NCI-H146 (cell line): ENCODE measurements around the gene KRTAP17-1.

Experiments used
- DNase-seq: peaks from one replicate; lab custom pipeline; 2025; lab: John Stamatoyannopoulos, UW

KRTAP17-1 gene

DNA sequence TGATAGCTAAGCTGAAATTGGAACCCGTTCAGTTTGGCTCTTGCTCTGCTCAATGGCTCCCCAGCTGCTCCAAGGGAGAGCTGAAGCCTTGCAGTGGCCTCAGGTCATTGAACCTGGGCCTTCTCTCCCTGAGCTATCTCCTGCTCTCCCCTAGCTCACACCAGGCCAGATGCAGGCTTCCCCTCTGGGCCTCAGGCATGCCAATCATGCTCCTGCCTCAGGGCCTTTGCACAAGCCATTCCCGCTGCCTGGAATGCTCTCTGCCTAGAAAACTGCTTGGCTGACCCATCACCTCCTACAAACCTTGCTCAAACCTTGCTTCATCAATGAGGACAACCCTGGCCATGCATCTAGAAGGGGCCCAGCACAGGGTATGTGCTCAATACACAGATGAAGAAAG lies 16.7 kb upstream of the KRTAP17-1 start:
- no peak for DNase-seq

DNA sequence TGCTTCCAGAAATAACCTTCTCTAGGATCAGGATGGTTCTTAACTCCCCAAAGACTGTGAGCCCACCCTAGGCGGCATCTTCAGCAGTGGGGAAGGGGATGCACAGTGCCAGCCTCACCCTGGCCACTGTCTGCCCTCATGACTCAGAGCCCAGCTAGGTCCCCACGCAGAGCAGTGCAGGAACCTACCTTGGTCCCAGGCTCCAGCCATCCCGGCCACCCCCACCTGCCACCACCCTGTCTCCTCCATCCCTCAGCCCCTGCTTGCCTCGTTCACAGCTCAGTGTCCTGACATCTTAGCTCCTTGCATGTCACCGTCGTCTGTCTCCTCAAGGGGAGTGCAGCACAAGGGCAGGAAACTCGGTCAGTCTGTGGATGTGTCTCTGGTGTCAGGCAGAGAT lies 16.1 kb upstream of the KRTAP17-1 start:
- no peak for DNase-seq

GRCh38 chr17:41329279-41329948 lies 13.9 kb upstream of the KRTAP17-1 start:
- peak; percentile 41 for DNase-seq

DNA sequence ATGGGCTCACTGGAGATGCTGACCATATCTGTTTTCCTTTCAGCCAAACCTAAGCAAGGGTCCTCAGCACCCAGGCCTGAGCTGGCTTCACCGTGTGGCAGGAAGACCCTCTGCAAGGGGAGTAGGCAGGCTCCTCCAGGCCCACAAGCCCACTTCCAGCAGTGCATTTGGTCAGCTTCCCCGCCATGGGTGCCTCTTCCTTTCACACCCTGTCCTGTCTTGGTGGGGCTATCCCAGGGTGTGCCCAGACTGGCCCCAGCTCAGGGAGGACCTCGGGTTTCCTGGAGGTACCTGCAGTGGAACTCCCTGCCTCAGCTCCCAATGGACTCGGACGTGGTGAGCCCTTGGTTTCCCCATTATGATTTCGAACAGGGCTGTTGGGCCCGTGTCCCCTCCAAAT lies 12.7 kb upstream of the KRTAP17-1 start:
- no peak for DNase-seq

DNA sequence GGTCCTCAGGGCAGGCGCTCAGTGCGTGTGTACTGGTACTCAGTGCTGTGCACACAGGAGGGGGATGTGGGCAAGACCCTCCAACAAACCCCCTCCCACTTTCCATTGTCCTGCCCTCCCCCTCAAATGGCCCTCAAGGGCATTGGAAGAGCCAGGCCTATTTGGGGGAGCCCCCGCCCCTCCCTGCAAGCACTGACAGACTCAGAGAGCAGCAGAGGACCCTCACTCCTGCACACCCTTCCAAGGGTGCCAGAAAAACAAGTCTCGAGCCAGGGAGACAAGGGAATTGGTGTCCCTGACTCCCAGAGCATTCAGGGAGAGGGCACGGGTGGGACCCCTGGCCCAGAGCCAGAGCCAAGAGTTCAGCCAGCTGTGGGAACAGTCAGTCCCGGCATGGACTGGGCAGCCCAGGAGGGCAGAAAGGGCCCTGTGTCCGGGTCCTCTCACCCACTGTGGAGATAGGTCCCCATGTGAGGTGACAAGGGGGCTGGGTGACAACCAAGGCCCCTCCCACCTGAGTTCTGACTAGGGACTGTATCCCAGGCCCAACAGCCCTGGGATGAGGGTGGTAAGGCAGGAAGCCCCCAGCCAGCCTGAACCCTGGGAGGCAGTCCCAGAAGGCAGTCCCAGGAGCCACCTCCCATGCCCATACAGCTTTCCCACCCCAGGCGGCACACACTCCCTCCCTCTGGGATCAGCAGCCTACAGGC lies 12.1 kb upstream of the KRTAP17-1 start:
- no peak for DNase-seq

DNA sequence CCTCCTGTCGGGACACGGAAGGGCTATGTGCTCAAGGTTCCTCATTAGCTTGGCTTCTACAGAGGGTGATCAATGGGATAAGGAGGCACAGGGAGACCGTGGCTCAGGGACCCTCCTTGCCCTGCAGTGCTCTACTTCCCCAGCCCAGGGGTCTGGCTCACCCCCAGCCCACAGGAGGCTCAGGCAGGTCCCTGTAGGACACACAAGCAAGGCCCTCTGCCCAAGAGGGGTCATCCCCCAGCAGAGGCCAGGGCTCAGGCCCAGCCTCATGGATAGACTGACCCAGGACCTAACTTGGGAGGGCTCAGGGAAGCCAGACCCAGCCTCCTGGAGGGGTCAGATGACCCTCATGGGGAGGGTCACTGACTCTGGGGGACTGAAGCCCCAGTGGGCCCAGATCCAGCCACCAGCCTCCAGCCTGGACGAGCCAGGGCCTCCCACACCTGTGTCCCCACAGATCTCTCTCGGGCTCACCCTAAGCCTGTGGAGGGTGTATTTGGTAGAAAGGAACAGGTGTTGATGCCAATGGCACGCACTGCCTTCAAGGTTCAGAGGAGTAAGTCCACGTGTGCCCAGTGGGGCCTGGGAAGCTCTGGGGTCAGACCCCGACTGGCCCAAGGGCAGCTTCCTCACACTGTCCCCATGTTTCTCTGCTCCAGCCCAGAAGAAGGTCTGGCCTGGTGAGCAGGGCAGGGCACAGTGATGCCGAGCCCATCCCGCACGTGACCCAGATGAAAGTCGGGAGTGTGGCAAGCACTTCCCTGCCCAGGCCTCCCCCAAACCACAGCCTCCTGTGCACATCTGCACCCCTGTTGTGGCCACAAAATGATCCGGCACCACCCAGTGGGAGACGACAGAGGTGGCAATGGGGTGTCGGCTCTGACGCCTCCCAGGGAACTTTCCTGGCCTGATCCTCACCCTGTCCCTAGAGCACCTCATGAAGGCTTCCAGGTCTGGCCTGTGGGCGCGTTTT lies 10.9 kb upstream of the KRTAP17-1 start:
- no peak for DNase-seq

DNA sequence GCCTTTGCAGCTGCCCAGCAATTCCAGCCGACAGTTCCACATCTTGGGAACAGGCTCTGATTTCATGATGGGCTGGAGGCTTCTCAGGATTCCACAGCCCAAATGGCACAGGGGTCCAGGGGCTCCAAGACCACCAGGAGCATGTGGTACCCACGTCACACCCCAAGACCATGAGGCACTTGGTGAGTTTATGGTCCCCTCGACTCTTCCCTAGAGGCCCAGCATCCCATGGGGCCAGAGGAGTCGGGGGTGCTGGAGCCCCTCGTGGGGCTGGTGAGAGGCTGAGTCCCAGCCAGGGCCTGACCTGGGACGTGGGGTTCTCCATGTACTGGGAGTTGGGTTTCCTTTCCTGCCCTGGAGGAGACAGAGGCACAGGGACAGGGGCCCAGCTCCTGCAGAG lies 10.1 kb upstream of the KRTAP17-1 start:
- no peak for DNase-seq

DNA sequence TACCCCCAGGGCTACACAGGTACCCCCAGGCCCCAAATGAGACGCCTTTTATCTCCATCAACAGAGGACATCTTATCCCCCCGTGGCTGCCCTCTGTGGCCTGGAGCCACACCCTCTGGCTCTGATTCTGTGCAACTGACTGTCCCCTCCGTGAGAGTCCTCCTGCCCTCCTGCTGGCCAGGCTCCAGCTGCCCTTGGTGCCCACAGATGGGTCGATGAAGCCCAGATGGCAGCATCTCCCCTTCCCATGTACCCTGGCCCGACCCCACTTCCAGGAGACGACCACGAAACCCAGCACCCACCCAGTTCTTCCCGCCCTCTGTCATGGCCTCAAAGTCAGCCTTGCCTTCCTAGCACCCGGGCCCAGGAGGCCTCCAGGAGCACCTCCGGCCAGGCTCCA lies 9.6 kb upstream of the KRTAP17-1 start:
- no peak for DNase-seq

DNA sequence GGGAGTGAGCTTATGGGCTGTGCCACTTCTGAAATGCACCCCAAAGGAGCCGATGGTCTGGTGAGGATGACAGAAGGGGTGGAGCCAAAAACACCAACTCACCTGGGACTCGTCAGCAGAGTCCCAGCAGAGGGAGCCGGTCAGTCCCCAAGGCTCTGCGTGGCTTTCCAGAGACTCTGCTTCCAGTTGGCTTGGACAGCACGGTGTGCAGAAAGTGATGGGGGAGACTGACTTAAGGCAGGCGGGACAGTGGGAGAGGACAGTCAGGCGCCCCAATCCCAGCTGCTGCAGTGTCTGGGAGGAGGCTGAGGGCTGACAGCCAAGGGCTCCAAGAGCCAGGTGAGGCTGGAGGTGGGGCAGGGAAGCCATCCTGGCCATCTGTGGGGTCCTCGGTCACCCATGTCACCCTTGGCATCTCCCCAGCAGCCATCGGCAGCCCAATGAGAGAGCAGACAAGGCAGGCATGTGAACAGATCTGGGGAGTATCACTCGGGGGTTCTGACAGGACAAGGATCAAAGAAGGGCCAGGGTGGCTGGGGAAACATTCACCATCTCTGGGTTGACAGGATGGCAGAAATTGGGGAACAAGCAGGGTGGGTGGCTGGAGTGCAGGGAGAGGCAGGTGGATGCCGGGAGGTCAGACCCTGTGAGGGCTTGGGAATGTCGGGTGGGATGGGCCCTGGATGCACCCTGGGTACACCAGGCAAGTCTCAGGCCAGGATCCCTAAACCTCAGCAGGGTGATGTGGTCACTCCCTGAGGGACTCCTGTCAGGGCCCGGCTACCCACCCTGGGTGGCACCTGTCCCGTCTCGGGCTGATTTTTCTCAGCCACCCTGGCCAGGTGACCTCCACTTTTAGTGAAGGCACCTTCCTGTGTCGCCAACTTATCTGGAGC lies 8.9 kb upstream of the KRTAP17-1 start:
- peak; percentile 14 for DNase-seq

DNA sequence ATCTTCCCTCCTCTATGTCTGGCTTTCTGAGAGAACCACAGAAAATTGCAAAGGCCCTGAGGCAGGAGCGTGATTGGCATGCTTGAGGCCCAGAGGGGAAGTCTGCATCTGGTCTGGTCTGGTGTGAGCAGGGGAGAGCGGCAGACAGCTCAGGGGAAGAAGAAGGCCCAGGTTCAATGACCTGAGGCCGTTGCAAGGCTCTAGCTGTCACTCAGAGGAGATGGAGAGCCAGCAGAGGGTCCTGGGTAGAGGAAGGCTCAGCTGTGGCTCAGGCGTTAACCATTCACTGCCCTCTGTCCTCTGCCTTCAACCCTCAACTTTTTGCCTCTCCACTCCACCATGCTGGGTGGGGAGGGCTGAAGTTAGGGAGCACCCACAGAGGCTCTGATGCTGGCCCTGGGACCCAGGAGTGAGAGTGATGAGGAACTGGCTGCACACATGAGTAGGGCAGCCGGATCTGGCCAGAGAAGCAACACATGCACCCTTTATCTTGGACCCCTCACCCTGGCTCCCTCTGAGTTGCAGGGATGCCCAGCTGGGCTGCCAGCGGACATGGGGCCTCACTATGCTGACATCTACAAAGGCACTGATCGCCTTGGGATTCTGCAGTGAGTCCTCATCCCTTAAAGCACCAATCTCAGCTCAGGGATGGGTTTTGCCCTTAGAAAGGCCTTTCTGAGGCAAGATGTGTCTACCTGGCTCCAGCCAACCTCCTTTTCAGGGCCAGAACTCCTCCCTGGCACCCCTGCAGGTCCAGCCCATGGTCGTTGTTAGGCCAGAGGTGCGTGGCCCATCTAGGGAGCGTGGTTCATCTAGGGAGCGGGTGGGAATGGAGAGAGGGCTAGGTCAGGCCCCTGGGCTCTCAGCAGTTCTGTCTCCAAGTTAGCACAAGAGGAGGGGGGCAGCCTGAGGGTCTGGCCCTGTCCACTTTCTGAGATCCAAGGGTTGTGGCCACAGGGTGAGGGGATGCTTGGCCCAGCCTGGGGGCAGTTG lies 7.7 kb upstream of the KRTAP17-1 start:
- no peak for DNase-seq

GRCh38 chr17:41322094-41322902 lies 6.8 kb upstream of the KRTAP17-1 start:
- DNase-seq: peak; percentile 10

- DNase-seq: no peak
These were observed 2.7 kb upstream of the KRTAP17-1 start for GRCh38 chr17:41318231-41318630.

GRCh38 chr17:41315814-41316445 lies 420 bp upstream of the KRTAP17-1 start:
- DNase-seq: no peak

GRCh38 chr17:41311111-41311510 lies 4.4 kb downstream of the KRTAP17-1 start:
- DNase-seq: no peak

DNA sequence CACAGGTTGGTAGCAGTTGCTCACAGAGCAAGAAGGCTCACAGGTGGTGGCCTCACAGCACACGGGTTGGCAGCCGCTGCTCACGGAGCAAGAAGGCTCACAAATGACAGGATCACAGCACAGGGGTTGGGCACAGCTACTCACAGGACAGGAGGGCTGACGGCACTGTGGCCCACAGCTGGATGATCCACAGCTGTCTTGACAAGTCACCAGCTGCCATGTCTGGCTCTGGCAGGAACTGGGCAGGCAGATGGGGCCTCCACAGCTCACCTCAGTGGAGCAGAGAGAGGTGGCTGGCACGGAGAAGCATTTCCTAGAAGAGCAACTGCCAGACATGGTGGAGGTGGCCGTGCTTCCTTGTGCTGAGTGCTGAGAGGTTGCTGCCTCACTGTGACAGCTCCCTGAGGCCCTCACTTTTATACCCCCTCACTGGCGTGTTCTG lies 6.6 kb downstream of the KRTAP17-1 start, which contains the start of gene KRTAP16-1:
Gene KRTAP16-1, minus strand, starts transcription at position 392 of the 442 bp plus-strand sequence. Its CDS starts 56 bp downstream, at position 336.
- no peak for DNase-seq

GRCh38 chr17:41308251-41308917 lies 7.1 kb downstream of the KRTAP17-1 start:
- DNase-seq: no peak

- no peak for DNase-seq
These were observed 7.9 kb downstream of the KRTAP17-1 start for GRCh38 chr17:41307647-41308046.

GRCh38 chr17:41304091-41304490 lies 11.4 kb downstream of the KRTAP17-1 start:
- no peak for DNase-seq
